Endodermal cell (in vitro differentiated cells): Measurements from ENCODE around the gene HEY2. TPM values are rescaled to one million over a fixed set of nuclear protein-coding genes. Genes with fewer than 3 reads are reported as not detected.

Experiments
- DNase-seq: peaks from one replicate; pipeline ENCODE4 v3.0.0-alpha.2; 2017
- H3K27ac ChIP-seq: 2 replicates; pipeline ENCODE4 v1.5.1; 2013; ENCODE audit warnings: mild to moderate bottlenecking, low read depth, low read length, moderate library complexity
- H3K27me3 ChIP-seq: 2 replicates; pipeline ENCODE4 v1.6.1; 2013; ENCODE audit warnings: mild to moderate bottlenecking, low read length, moderate library complexity; ENCODE audit not compliant: insufficient read depth, control insufficient read depth, poor library complexity, severe bottlenecking
- H3K36me3 ChIP-seq: 2 replicates; pipeline ENCODE4 v1.7.0; 2013; ENCODE audit warnings: mild to moderate bottlenecking, low read length, moderate library complexity; ENCODE audit not compliant: control insufficient read depth, insufficient read depth
- H3K4me1 ChIP-seq: one replicate; pipeline ENCODE4 v1.7.0; 2013; ENCODE audit warnings: low read length; ENCODE audit not compliant: control insufficient read depth, insufficient read depth
- H3K4me3 ChIP-seq: 2 replicates; pipeline ENCODE4 v1.5.1; 2013; ENCODE audit warnings: mild to moderate bottlenecking, low read length, moderate library complexity
- H3K9ac ChIP-seq: 2 replicates; pipeline ENCODE4 v1.6.1; 2013; ENCODE audit warnings: mild to moderate bottlenecking, low read length, moderate library complexity; ENCODE audit not compliant: poor library complexity, severe bottlenecking; ENCODE audit errors: extremely low read depth
- H3K9me3 ChIP-seq: 2 replicates; pipeline ENCODE4 v1.6.1; 2013; ENCODE audit warnings: mild to moderate bottlenecking, low read length, moderate library complexity; ENCODE audit not compliant: control insufficient read depth
- H3K27ac Mint-ChIP-seq: 2 replicates; pipeline ENCODE4 v1.8.0; 2020; ENCODE audit warnings: mixed read lengths
- H3K27me3 Mint-ChIP-seq: 2 replicates; pipeline ENCODE4 v1.8.0; 2021; ENCODE audit warnings: mild to moderate bottlenecking, mixed read lengths; ENCODE audit not compliant: insufficient read depth
- H3K36me3 Mint-ChIP-seq: 2 replicates; pipeline ENCODE4 v1.8.0; 2020; ENCODE audit warnings: low read depth, mixed read lengths
- H3K4me1 Mint-ChIP-seq: 2 replicates; pipeline ENCODE4 v1.8.0; 2020; ENCODE audit warnings: mixed read lengths
- H3K4me3 Mint-ChIP-seq: 2 replicates; pipeline ENCODE4 v1.8.0; 2020; ENCODE audit warnings: mild to moderate bottlenecking, moderate library complexity, mixed read lengths
- H3K9me3 Mint-ChIP-seq: 2 replicates; pipeline ENCODE4 v1.8.0; 2020; ENCODE audit warnings: mild to moderate bottlenecking, mixed read lengths
- CTCF ChIP-seq: fragments of 200-600 bp; sonication (generic); conservative IDR thresholded peaks from 2 replicates; pipeline ENCODE4 v1.5.0; 2021; ENCODE audit warnings: antibody characterized with exemption, mild to moderate bottlenecking
- WGBS, 2 experiments: methylation state at CpG; one replicate each; pipeline versions ENCODE4 v1.1.5 to v1.1.7; 2013; ENCODE audit warnings: missing lambda C conversion rate in 2 of 2, mixed read lengths in 1 of 2; ENCODE audit not compliant: insufficient coverage in 1 of 2, insufficient read length in 1 of 2; 5-methylcytosine and 5-hydroxymethylcytosine counted together
- total RNA-seq, 2 donors: library from RNA; stranded (reverse); fragmentation: NEBNext Ultra II Directional in 1 of 2; extraction: Animal tissue kit (Norgen Biotek cat#: 25700) in 1 of 2; gene quantifications; 2 replicates in 1 of 2; 3 replicates in 1 of 2; pipeline ENCODE4 v1.2.1, GENCODE V29; 2021

The HEY2 gene
- total RNA-seq, 2 donors from 2014 or later = 2.3 to 4.3 TPM

GRCh38 chr6:125806813-125807212, 57.4 kb downstream of the HEY2 start:
- H3K4me1 Mint-ChIP-seq = no peaks in the 10 kb centered on the region
- no peak for DNase-seq
- no peak overlapping the region for H3K4me3 Mint-ChIP-seq
- H3K9me3 Mint-ChIP-seq = no peaks in the 10 kb centered on the region
- H3K27me3 Mint-ChIP-seq = no peaks in the 10 kb centered on the region
- Histone ChIP-seq H3K9ac (no peak overlapping the region), H3K36me3 (no peaks in the 10 kb centered on the region), H3K27ac (no peak overlapping the region), H3K4me3 (no peak overlapping the region), H3K4me1 (no peaks in the 10 kb centered on the region), H3K9me3 (no peaks in the 10 kb centered on the region), H3K27me3 (no peaks in the 10 kb centered on the region)
- no peak for TF ChIP-seq CTCF
- WGBS, 2 experiments = 87 to 90% methylated on average over 3 to 4 of the region's 4 CpGs
- no peak overlapping the region for H3K27ac Mint-ChIP-seq
- H3K36me3 Mint-ChIP-seq = no peaks in the 10 kb centered on the region

GRCh38 chr6:125807293-125807692, 57.9 kb downstream of the HEY2 start:
- no peak overlapping the region for H3K27ac Mint-ChIP-seq
- 89 to 100% methylated on average over 2 to 3 of the region's 4 CpGs for WGBS, 2 experiments
- H3K27me3 ChIP-seq = no peaks in the 10 kb centered on the region
- no peaks in the 10 kb centered on the region for H3K27me3 Mint-ChIP-seq
- no peaks in the 10 kb centered on the region for H3K9me3 ChIP-seq
- H3K9me3 Mint-ChIP-seq = no peaks in the 10 kb centered on the region
- H3K36me3 ChIP-seq = no peaks in the 10 kb centered on the region
- H3K9ac ChIP-seq = no peak overlapping the region
- no peaks in the 10 kb centered on the region for H3K4me1 Mint-ChIP-seq
- no peaks in the 10 kb centered on the region for H3K4me1 ChIP-seq
- no peak overlapping the region for H3K4me3 ChIP-seq
- no peak for TF ChIP-seq CTCF
- no peak for DNase-seq
- no peaks in the 10 kb centered on the region for H3K36me3 Mint-ChIP-seq
- no peak overlapping the region for H3K27ac ChIP-seq
- no peak overlapping the region for H3K4me3 Mint-ChIP-seq

GRCh38 chr6:125808060-125808459, 58.6 kb downstream of the HEY2 start:
- H3K4me1 Mint-ChIP-seq = peaks cover 3% of the 10 kb centered on the region
- H3K36me3 Mint-ChIP-seq = no peaks in the 10 kb centered on the region
- peak; percentile 58 for DNase-seq
- no peaks in the 10 kb centered on the region for H3K36me3 ChIP-seq
- no peaks in the 10 kb centered on the region for H3K27me3 Mint-ChIP-seq
- 90 to 91% methylated on average over 3 to 4 of the region's 4 CpGs for WGBS, 2 experiments
- no peak overlapping the region for H3K27ac Mint-ChIP-seq
- no peak for TF ChIP-seq CTCF
- no peak overlapping the region for H3K4me3 Mint-ChIP-seq
- H3K4me1 ChIP-seq = no peaks in the 10 kb centered on the region
- no peaks in the 10 kb centered on the region for H3K9me3 Mint-ChIP-seq
- no peaks in the 10 kb centered on the region for H3K9me3 ChIP-seq
- no peak overlapping the region for H3K9ac ChIP-seq
- H3K27me3 ChIP-seq = no peaks in the 10 kb centered on the region
- no peak overlapping the region for H3K27ac ChIP-seq
- H3K4me3 ChIP-seq = no peak overlapping the region
